Brain microvascular endothelial cell (primary cell): ENCODE results near the gene HOXA10.

ENCODE experiments used
- DNase-seq: peaks from one replicate; pipeline ENCODE4 v3.0.0-alpha.2; 2020
- H3K27ac ChIP-seq: fragments of 250-450 bp; sonication (Bioruptor Pico); 2 replicates; pipeline ENCODE4 v1.5.1; 2020; ENCODE audit warnings: mild to moderate bottlenecking, moderate library complexity
- H3K27me3 ChIP-seq: fragments of 250-450 bp; sonication (Bioruptor Pico); replicated peaks from 2 replicates; pipeline ENCODE4 v1.5.1; 2020; ENCODE audit warnings: mild to moderate bottlenecking
- H3K36me3 ChIP-seq: fragments of 250-450 bp; sonication (Bioruptor Pico); replicated peaks from 2 replicates; pipeline ENCODE4 v1.5.1; 2020; ENCODE audit warnings: mild to moderate bottlenecking
- H3K4me3 ChIP-seq: 2 replicates; pipeline ENCODE4 v1.5.1; 2011; ENCODE audit warnings: low read depth, mild to moderate bottlenecking, control low read depth, low read length, moderate library complexity
- in situ Hi-C: cut with HindIII; loops from 2 replicates; pipeline ENCODE4 v1.10.0; 2017; ENCODE audit warnings: low sequenced_read_pairs, low pct_ligation_motif_present
- TF ChIP-seq, protein P1 (sequence below): IDR thresholded peaks from 2 replicates; pipeline ENCODE4 v1.5.1; 2011; ENCODE audit warnings: low read depth, mild to moderate bottlenecking, moderate library complexity, low read length, control low read depth, inconsistent platforms; ENCODE audit errors: missing control alignments

The HOXA10 gene

DNA sequence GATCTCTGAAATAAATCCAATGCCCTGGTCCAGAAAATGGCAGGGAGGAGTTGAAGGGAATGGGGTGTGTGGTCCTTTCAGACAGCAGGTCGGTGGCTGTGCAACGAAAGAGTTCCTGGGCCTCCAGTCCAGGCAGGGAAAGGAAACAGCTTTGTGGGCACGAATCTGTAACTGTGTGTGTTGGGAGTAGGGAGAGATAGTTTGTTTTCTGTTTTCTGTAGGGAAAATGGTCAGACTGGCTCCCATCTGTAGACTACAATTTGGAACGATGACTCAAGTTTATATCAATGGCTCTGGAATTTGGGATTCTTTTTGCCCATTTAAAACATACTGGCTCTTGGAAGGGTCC is 6.2 kb downstream of the HOXA10 start:
- no peak overlapping the region for H3K4me3 ChIP-seq
- H3K27ac ChIP-seq = no peak overlapping the region
- H3K36me3 ChIP-seq = no peaks in the 10 kb centered on the region
- TF ChIP-seq, protein P1, sequence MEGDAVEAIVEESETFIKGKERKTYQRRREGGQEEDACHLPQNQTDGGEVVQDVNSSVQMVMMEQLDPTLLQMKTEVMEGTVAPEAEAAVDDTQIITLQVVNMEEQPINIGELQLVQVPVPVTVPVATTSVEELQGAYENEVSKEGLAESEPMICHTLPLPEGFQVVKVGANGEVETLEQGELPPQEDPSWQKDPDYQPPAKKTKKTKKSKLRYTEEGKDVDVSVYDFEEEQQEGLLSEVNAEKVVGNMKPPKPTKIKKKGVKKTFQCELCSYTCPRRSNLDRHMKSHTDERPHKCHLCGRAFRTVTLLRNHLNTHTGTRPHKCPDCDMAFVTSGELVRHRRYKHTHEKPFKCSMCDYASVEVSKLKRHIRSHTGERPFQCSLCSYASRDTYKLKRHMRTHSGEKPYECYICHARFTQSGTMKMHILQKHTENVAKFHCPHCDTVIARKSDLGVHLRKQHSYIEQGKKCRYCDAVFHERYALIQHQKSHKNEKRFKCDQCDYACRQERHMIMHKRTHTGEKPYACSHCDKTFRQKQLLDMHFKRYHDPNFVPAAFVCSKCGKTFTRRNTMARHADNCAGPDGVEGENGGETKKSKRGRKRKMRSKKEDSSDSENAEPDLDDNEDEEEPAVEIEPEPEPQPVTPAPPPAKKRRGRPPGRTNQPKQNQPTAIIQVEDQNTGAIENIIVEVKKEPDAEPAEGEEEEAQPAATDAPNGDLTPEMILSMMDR = no peak
- in situ Hi-C loops = loop anchor here (10.0 kb wide), 1 partner anchor 793 kb away; no protein-coding TSS in a partner anchor
- peaks cover 98% of the 10 kb centered on the region for H3K27me3 ChIP-seq
- DNase-seq = no peak

DNA sequence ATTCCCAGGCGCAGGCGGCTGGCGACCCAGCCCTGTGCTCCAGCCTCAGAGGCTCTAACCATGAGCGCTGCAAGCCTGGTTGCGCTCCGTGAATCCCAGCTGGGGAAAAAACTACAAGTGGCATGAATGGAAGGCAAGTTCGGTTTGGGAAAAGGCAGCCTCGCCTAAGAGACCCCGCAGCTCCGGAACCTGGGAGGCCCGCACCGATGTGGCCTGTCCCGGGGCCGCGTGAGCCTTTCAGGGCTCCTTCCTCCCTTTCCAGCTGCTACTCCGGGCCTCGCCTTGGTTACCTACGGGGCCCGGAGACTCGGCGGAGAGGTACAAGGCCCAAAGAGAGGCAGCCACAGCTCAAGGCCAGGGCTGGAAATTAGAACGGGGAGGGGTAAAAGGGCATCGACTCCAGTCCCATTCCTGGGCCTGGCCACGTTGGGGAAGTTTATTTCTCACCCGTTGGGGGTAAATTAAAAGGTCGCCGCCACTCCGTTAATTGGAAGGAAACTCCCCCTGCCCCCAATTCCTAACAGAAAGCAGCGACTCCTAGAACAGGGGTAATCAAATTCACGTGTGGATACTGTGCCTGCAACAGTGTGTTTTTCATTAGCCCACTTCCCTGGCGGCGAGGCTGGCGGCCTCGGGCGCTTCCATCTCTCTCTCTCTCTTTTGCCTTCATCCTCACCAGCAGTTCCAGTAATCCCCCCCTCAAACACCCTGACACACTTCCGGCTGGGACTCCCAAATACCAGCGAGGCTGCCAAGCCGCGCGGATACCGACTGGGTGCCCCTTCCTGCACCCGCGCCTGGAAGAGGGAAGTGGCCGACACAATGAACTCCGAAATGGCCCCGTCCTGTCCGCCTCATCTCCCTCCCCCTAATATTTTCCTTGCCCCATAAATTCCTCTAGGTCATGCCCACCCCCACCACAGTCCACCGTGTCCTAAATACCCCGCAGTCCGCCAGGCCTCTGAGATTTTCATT is 7.3 kb downstream of the HOXA10 start:
- in situ Hi-C loops = loop anchor here (10.0 kb wide), 1 partner anchor 792 kb away; no protein-coding TSS in a partner anchor
- TF ChIP-seq, protein P1 = no peak
- DNase-seq = no peak
- Histone ChIP-seq H3K27me3 (peaks cover 98% of the 10 kb centered on the region), H3K27ac (no peak overlapping the region), H3K4me3 (no peak overlapping the region), H3K36me3 (no peaks in the 10 kb centered on the region)

DNA sequence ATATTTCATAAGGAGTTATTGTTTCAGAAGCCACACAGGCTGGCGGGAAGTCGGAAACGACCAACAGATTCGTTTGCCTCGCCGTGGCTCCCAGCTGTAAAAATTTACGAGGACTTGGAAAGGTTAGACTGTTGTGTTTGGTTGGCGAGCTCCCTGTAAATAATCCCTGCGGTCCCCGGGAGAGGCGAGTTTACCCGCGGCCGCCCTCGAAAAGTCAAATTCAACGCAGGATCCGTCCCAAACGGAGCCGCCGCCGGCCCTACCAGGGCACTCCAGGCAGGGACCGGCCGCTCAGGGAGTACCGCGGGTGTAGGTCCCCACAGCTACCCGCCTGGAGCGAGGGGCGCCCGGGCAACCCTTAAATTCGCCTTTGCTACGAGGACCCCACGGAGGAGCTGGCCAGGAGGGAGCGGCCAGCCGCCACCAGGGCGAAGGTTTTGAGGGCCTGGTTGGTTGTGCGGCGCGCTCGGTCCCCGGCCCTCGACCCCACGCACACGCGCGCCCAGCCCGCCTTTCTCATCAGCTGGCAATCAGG is 8.1 kb downstream of the HOXA10 start:
- TF ChIP-seq, protein P1 = no peak
- peaks cover 95% of the 10 kb centered on the region for H3K27me3 ChIP-seq
- in situ Hi-C loops = loop anchor here (10.0 kb wide), 1 partner anchor 791 kb away; no protein-coding TSS in a partner anchor
- no peak overlapping the region for H3K4me3 ChIP-seq
- H3K36me3 ChIP-seq = no peaks in the 10 kb centered on the region
- no peak overlapping the region for H3K27ac ChIP-seq
- DNase-seq = no peak

DNA sequence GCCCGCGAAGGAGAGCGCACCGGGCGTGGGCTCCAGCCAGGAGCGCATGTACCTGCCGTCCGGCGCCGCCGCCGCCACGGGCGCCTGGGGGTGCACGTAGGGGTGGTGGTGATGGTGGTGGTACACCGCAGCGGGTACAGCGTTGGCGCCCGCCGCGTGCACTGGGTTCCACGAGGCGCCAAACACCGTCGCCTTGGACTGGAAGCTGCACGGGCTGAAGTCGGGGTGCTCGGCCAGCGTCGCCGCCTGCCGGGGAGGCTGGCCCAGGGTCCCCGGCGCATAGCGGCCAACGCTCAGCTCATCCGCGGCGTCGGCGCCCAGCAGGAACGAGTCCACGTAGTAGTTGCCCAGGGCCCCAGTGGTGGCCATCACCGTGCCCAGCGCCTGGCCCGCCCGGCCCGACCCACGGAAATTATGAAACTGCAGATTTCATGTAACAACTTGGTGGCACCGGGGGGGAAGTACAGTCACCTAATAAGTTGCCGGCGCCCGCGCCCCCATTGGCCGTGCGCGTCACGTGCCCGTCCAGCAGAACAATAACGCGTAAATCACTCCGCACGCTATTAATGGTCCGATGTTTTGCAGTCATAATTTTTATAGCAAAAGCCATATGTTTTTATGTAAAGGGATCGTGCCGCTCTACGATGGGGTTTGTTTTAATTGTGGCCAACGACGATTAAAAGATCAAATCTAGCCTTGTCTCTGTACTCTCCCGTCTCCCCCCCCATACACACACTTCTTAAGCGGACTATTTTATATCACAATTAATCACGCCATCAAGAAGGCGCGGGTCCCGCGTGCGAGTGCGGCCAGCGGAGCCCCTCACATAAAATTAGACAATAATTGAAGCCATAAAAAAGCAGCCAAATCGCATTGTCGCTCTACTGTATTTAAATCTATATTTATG is 8.8 kb downstream of the HOXA10 start, which contains the start of gene HOXA9:
Gene HOXA9 (minus strand): TSS at position 449 of the 907 bp plus-strand sequence. CDS start 80 bp downstream, at position 369.
- TF ChIP-seq, protein P1 = no peak
- in situ Hi-C loops = loop anchor here (10.0 kb wide), 1 partner anchor 791 kb away; no protein-coding TSS in a partner anchor
- peaks cover 94% of the 10 kb centered on the region for H3K27me3 ChIP-seq
- no peak for DNase-seq
- no peaks in the 10 kb centered on the region for H3K36me3 ChIP-seq
- no peak within 1 kb of the TSS for H3K4me3 ChIP-seq
- H3K27ac ChIP-seq = no peak within 1 kb of the TSS

DNA sequence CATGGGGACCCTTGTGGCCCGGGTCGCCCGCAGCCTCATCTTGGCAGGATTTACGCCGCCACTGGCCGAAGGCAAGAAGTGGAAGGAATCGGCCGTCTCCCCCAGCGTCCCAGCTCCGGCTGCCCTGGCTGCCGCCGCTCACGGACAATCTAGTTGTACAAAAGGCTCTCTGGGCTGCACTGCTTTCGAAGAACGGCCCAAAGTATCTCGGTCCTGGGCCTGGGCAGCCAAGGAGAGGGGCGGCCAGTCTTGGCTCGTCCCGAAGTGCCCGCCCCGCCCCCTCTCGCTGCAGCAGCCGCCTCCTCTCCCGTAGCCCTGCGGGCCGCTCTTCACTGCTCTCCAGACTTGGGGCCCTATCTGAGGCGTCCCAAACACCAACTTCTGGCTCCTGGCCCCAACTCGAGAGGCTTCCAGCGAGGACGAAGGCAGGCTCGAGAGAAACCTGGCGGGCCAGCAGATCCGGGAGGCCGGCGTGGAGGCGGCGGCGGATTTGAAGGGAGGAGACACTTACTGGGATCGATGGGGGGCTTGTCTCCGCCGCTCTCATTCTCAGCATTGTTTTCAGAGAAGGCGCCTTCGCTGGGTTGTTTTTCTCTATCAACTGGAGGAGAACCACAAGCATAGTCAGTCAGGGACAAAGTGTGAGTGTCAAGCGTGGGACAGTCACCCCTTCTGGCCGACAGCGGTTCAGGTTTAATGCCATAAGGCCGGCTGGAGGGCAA is 9.6 kb downstream of the HOXA10 start:
- TF ChIP-seq, protein P1 = no peak
- Histone ChIP-seq H3K27ac (no peak overlapping the region), H3K27me3 (peaks cover 96% of the 10 kb centered on the region), H3K4me3 (no peak overlapping the region), H3K36me3 (no peaks in the 10 kb centered on the region)
- in situ Hi-C loops = loop anchor here (10.0 kb wide), 1 partner anchor 790 kb away; no protein-coding TSS in a partner anchor
- DNase-seq = no peak
